ENCODE results near the gene MRPS22.
"Not testable (repeated sequence)": the region's sequence is repeated elsewhere in the genome, so short reads cannot be mapped to it uniquely, and the experiment has no call there.

Gene MRPS22

DNA sequence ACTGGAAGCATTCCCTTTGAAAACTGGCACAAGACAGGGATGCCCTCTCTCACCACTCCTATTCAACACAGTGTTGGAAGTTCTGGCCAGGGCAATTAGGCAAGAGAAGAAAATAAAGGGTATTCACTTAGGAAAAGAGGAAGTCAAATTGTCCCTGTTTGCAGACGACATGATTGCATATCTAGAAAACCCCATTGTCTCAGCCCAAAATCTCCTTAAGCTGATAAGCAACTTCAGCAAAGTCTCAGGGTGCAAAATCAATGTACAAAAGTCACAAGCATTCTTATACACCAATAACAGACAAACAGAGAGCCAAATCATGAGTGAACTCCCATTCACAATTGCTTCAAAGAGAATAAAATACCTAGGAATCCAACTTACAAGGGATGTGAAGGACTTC is 9.1 kb upstream of the MRPS22 start:
- H3K27ac ChIP-seq (ENCODE audit: insufficient read depth, low read depth, low read length, poor library complexity, severe bottlenecking); H3K9me3 ChIP-seq (ENCODE audit: control insufficient read depth, low read length); H3K4me3 ChIP-seq (ENCODE audit: insufficient read depth, low read depth, low read length); H3K4me1 ChIP-seq (ENCODE audit: control insufficient read depth, insufficient read depth, low read length); H3K36me3 ChIP-seq (ENCODE audit: control insufficient read depth, insufficient read depth, low read length): not testable (repeated sequence)
- peaks cover 50% of the 10 kb centered on the region for H3K27me3 ChIP-seq (ENCODE audit: control insufficient read depth, insufficient read depth, low read length, poor library complexity, severe bottlenecking)
- 100% methylated on average over 1 of the region's 1 CpG; no CpG with 5 or more reads in 1 of the 2 experiments for WGBS, 2 experiments

DNA sequence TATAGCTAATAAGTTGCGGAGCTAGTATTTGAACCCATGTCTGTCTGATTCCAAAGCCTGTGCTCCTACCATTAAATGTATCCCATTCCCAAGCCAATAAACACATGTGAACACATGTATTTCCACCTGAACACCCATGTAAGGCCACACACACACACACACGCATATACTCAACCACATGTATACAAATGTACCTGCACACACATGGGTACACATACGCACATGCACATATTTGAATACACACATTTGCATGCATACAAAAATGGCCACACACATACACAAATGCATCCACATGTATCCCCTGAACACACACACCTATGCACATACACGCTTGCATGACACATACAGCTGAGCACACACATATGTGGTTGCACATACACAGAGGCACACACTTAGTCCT is 5.4 kb upstream of the MRPS22 start:
- Histone ChIP-seq H3K36me3 (ENCODE audit: control insufficient read depth, insufficient read depth, low read length) (no peaks in the 10 kb centered on the region), H3K9me3 (ENCODE audit: control insufficient read depth, low read length) (no peaks in the 10 kb centered on the region), H3K27ac (ENCODE audit: insufficient read depth, low read depth, low read length, poor library complexity, severe bottlenecking) (no peak overlapping the region), H3K4me1 (ENCODE audit: control insufficient read depth, insufficient read depth, low read length) (no peaks in the 10 kb centered on the region), H3K4me3 (ENCODE audit: insufficient read depth, low read depth, low read length) (no peak overlapping the region), H3K27me3 (ENCODE audit: control insufficient read depth, insufficient read depth, low read length, poor library complexity, severe bottlenecking) (peaks cover 50% of the 10 kb centered on the region)
- WGBS, 2 experiments: 89% methylated on average over 4 of the region's 4 CpGs

DNA sequence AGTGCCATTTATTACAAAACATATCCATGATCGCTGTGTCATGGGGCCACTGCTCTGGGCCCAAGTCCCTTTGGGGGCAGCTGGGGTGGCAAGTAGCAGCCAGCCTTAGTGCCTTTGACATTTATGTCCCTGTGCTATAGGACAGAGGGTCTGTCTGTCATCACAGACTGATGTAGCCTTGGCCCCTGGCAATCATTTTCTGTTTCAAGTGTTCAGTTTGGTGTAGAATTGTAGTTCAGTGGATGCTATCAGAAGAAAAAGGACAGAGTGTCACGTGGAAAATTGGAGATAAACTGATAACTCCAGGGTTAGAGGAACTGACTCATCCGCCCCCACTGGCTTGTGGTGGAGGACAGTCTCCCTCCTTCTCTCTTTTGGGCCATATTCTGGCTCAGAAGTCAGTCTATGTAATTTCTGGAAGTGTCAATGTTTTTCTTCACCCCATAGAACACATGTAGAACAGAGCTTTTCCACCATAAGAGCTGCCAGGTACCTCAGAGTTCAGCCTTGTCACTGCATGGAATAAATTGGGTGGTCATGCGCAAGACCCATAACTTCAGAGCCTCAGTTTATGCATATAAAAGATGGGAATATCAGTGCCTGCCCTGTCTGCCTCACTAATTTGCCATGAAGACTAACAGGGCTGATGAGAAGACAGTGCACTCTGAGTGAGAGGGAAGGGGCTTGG is 4.5 kb upstream of the MRPS22 start:
- Histone ChIP-seq H3K4me3 (ENCODE audit: insufficient read depth, low read depth, low read length) (no peak overlapping the region), H3K9me3 (ENCODE audit: control insufficient read depth, low read length) (no peaks in the 10 kb centered on the region), H3K27me3 (ENCODE audit: control insufficient read depth, insufficient read depth, low read length, poor library complexity, severe bottlenecking) (peaks cover 50% of the 10 kb centered on the region), H3K27ac (ENCODE audit: insufficient read depth, low read depth, low read length, poor library complexity, severe bottlenecking) (no peak overlapping the region), H3K4me1 (ENCODE audit: control insufficient read depth, insufficient read depth, low read length) (no peaks in the 10 kb centered on the region), H3K36me3 (ENCODE audit: control insufficient read depth, insufficient read depth, low read length) (no peaks in the 10 kb centered on the region)
- 75 to 78% methylated on average over 4 of the region's 4 CpGs for WGBS, 2 experiments

DNA sequence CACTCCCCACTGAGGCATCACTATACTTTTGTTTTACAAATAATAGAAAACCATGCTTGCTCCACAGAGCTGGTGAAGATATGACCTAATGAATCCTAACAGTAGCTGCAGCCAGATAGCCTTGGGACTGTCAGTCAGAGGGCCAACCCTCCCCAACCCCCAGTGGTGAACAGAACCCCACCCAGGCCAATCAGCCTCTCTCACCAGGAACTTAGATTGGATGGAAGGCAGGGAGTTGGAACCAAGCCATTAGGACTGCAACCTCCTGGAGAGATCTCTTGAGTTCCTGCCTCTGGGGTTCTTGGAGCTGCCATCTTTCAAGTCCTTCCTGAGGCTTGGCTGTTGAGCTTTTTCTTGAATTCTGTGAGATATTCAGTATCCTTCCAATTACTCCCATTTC is 3.0 kb upstream of the MRPS22 start:
- Histone ChIP-seq H3K27me3 (ENCODE audit: control insufficient read depth, insufficient read depth, low read length, poor library complexity, severe bottlenecking) (peaks cover 50% of the 10 kb centered on the region), H3K4me1 (ENCODE audit: control insufficient read depth, insufficient read depth, low read length) (peaks cover 7% of the 10 kb centered on the region), H3K36me3 (ENCODE audit: control insufficient read depth, insufficient read depth, low read length) (no peaks in the 10 kb centered on the region), H3K27ac (ENCODE audit: insufficient read depth, low read depth, low read length, poor library complexity, severe bottlenecking) (no peak overlapping the region), H3K4me3 (ENCODE audit: insufficient read depth, low read depth, low read length) (no peak overlapping the region), H3K9me3 (ENCODE audit: control insufficient read depth, low read length) (no peaks in the 10 kb centered on the region)

GRCh38 chr3:139342054-139342453 is 1.8 kb upstream of the MRPS22 start:
- H3K4me1 ChIP-seq (ENCODE audit: control insufficient read depth, insufficient read depth, low read length): peaks cover 7% of the 10 kb centered on the region
- H3K27ac ChIP-seq (ENCODE audit: insufficient read depth, low read depth, low read length, poor library complexity, severe bottlenecking): no peak overlapping the region
- H3K36me3 ChIP-seq (ENCODE audit: control insufficient read depth, insufficient read depth, low read length): no peaks in the 10 kb centered on the region
- H3K9me3 ChIP-seq (ENCODE audit: control insufficient read depth, low read length): no peaks in the 10 kb centered on the region
- peaks cover 50% of the 10 kb centered on the region for H3K27me3 ChIP-seq (ENCODE audit: control insufficient read depth, insufficient read depth, low read length, poor library complexity, severe bottlenecking)
- no peak overlapping the region for H3K4me3 ChIP-seq (ENCODE audit: insufficient read depth, low read depth, low read length)

DNA sequence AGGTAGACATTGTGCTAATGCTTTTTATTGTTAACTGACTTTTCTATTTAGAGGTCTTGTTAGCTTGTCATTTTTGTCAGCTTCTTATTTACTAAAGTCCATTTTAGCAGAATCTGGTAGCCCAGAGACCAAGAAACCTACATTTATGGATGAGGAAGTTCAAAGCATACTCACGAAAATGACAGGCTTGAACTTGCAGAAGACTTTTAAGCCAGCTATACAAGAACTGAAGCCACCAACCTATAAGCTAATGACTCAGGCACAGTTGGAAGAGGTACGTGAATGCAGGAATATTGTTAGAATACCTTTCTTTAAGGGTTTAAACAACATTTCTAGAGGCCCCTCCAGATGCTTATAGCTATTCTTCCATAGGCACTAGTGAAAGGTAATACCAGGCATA is 3.0 kb downstream of the MRPS22 start:
- Histone ChIP-seq H3K36me3 (ENCODE audit: control insufficient read depth, insufficient read depth, low read length) (peaks cover 17% of the 10 kb centered on the region), H3K9me3 (ENCODE audit: control insufficient read depth, low read length) (no peaks in the 10 kb centered on the region), H3K4me1 (ENCODE audit: control insufficient read depth, insufficient read depth, low read length) (peaks cover 7% of the 10 kb centered on the region), H3K4me3 (ENCODE audit: insufficient read depth, low read depth, low read length) (no peak overlapping the region), H3K27ac (ENCODE audit: insufficient read depth, low read depth, low read length, poor library complexity, severe bottlenecking) (no peak overlapping the region), H3K27me3 (ENCODE audit: control insufficient read depth, insufficient read depth, low read length, poor library complexity, severe bottlenecking) (peaks cover 10% of the 10 kb centered on the region)
- WGBS, 2 experiments: 92% methylated on average over 2 of the region's 2 CpGs

DNA sequence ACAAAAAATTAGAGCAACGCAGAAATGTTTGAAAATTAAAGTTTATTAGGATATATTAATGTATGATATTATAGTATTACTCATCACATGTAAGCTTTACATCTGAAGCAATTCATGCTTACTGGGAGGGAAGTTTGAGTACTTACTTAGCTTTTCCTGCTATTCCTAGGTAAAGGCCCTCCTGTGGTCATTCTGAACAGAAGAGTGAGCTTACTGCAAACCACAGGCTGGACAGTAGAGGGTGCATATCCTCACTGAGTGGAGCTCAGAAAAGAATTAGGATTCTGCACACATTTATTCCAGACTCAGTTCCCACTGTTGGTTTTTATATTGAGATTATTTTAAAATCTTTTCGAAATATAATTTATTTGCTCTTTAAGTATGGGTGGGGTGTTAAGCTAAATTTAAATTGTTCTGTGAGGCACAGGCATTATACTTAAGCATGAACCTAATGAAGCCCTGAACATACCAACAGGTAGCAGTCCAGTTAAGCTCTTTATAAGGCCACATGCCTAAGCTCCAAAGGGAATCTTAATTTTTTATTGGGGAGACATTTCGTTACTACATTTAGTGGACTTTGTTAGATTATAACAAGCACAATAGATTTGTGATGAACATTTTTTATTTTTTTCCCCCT is 10.2 kb downstream of the MRPS22 start:
- H3K4me3 ChIP-seq (ENCODE audit: insufficient read depth, low read depth, low read length): no peak overlapping the region
- no peaks in the 10 kb centered on the region for H3K27me3 ChIP-seq (ENCODE audit: control insufficient read depth, insufficient read depth, low read length, poor library complexity, severe bottlenecking)
- no peaks in the 10 kb centered on the region for H3K9me3 ChIP-seq (ENCODE audit: control insufficient read depth, low read length)
- peaks cover 34% of the 10 kb centered on the region for H3K36me3 ChIP-seq (ENCODE audit: control insufficient read depth, insufficient read depth, low read length)
- 60% methylated on average over 2 of the region's 3 CpGs; no CpG with 5 or more reads in 1 of the 2 experiments for WGBS, 2 experiments
- H3K27ac ChIP-seq (ENCODE audit: insufficient read depth, low read depth, low read length, poor library complexity, severe bottlenecking): no peak overlapping the region
- H3K4me1 ChIP-seq (ENCODE audit: control insufficient read depth, insufficient read depth, low read length): peaks cover under 1% of the 10 kb centered on the region

- H3K4me3 ChIP-seq (ENCODE audit: insufficient read depth, low read depth, low read length): no peak overlapping the region
- no peaks in the 10 kb centered on the region for H3K9me3 ChIP-seq (ENCODE audit: control insufficient read depth, low read length)
- WGBS, 2 experiments: 95 to 97% methylated on average over 4 of the region's 4 CpGs
- no peak overlapping the region for H3K27ac ChIP-seq (ENCODE audit: insufficient read depth, low read depth, low read length, poor library complexity, severe bottlenecking)
- peaks cover 5% of the 10 kb centered on the region for H3K4me1 ChIP-seq (ENCODE audit: control insufficient read depth, insufficient read depth, low read length)
- peaks cover 28% of the 10 kb centered on the region for H3K36me3 ChIP-seq (ENCODE audit: control insufficient read depth, insufficient read depth, low read length)
- H3K27me3 ChIP-seq (ENCODE audit: control insufficient read depth, insufficient read depth, low read length, poor library complexity, severe bottlenecking): no peaks in the 10 kb centered on the region
Measured at GRCh38 chr3:139354661-139355060, 10.8 kb downstream of the MRPS22 start.

DNA sequence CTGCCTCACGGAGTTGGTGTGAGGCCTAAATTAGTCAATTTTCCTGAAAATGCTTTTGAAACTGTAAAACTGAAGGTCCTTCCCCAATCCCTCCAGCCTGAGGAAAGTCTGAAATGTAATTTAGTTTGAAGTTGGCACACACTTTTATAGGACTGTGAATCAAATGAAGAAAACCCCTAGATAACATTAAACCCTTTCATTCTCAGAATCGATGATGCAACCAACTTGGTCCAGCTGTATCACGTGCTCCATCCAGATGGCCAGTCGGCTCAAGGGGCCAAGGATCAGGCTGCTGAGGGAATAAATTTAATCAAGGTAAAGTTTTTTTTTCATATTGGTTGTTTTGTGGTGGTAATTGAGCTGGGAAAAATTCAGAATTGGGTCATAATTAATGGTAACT is 11.7 kb downstream of the MRPS22 start:
- whole genome bisulfite sequencing, 2 experiments: 94 to 96% methylated on average over 4 of the region's 4 CpGs

GRCh38 chr3:139355891-139356290 is 12.1 kb downstream of the MRPS22 start:
- no peak overlapping the region for H3K27ac ChIP-seq (ENCODE audit: insufficient read depth, low read depth, low read length, poor library complexity, severe bottlenecking)
- no peaks in the 10 kb centered on the region for H3K27me3 ChIP-seq (ENCODE audit: control insufficient read depth, insufficient read depth, low read length, poor library complexity, severe bottlenecking)
- peaks cover 26% of the 10 kb centered on the region for H3K36me3 ChIP-seq (ENCODE audit: control insufficient read depth, insufficient read depth, low read length)
- H3K4me1 ChIP-seq (ENCODE audit: control insufficient read depth, insufficient read depth, low read length): peaks cover 5% of the 10 kb centered on the region
- no peaks in the 10 kb centered on the region for H3K9me3 ChIP-seq (ENCODE audit: control insufficient read depth, low read length)
- H3K4me3 ChIP-seq (ENCODE audit: insufficient read depth, low read depth, low read length): no peak overlapping the region
- WGBS, 2 experiments: 93 to 94% methylated on average over 1 of the region's 1 CpG

More for the DNA sequence above, 11.7 kb downstream of the MRPS22 start:
- Histone ChIP-seq H3K4me3 (ENCODE audit: insufficient read depth, low read depth, low read length) (no peak overlapping the region), H3K9me3 (ENCODE audit: control insufficient read depth, low read length) (no peaks in the 10 kb centered on the region), H3K4me1 (ENCODE audit: control insufficient read depth, insufficient read depth, low read length) (peaks cover 5% of the 10 kb centered on the region), H3K27me3 (ENCODE audit: control insufficient read depth, insufficient read depth, low read length, poor library complexity, severe bottlenecking) (no peaks in the 10 kb centered on the region), H3K36me3 (ENCODE audit: control insufficient read depth, insufficient read depth, low read length) (peaks cover 22% of the 10 kb centered on the region), H3K27ac (ENCODE audit: insufficient read depth, low read depth, low read length, poor library complexity, severe bottlenecking) (no peak overlapping the region)

All from ectodermal cell (in vitro differentiated cells).